Dermis microvascular lymphatic vessel endothelial cell (primary cell): ENCODE results near the gene DEPP1. TPM values are rescaled to one million over a fixed set of nuclear protein-coding genes. Genes with fewer than 3 reads are reported as not detected.
A peak's percentile ranks its signal among the peaks of the same experiment; 100 is the strongest.

Experiments
- DNase-seq, 2 donors: peaks; one replicate each; pipeline versions ENCODE4 v3.0.0 to v3.0.0-alpha.2; 2010; ENCODE audit warnings: low read depth in 2 of 2
- total RNA-seq: library from RNA; depleted of rRNA; stranded (reverse); fragments of >200 nt; gene quantifications from 2 replicates; pipeline ENCODE4 v1.2.1, GENCODE V29; 2014

The DEPP1 gene
- total RNA-seq, 1 donor from 2014 or later = 122 TPM

- peak; percentile 80 to 84 for DNase-seq
Measured at GRCh38 chr10:44980309-44981171, 1.9 kb upstream of the DEPP1 start.

DNA sequence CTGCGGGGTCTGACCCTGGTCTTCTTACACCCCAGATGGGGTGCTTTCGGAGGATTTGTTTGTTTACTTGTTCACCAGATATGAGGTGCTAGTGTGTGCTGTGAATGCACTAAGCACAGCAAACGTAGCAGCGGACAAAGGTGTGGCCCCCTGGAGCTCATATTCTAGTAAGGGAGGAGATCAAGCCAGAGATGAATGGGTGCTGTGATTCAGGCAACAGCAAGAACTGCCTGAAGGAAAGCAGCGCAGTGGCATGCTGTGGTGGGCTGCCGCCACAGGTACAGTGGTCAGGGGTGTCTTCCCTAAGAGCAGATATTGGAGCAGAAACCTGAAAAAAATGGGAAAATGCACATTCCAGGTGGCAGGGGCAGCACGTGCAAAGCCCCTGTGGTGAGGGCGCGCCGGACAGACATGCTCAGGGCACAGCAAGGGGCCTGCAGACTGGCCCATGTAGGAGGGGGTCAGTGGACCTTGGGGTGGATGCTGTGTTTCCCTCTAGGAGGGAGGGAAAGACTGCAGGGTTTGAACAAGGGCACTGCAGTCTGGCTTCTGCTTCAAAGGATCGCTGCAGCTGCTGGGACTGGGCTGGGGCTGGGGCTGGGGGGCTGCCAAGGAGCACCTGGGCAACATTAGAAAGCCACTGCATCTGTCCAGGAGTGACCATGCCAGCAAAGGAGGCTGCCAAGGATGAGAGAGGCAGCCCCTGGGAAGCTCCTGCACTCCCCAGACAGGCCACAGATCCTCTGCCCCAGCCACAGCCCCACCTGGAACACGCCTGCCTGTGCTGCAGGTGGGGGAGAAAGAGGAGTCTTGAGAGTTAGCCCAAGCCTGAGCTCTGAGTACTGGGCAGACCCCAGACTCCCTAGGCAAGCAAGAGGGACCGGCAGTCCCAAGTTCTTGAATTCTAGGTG lies 927 bp upstream of the DEPP1 start:
- no peak for DNase-seq

DNA sequence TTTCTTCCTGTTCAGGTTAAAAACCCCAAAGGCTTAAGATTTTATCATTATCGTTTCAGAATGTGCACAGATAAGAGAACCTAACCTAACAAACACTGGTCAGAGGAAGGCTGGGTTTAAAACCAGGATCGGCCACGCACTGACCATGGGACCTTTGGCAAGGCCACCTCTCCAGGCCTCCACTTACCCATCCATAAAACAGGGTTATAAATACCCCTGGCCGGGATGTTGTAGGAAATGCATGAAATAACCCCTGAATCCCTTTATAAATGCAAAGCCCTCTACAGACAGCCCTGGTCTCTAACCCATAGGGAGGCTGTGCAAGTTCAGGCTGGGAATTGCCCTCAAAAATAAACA lies 418 bp downstream of the DEPP1 start:
- no peak for DNase-seq

GRCh38 chr10:44977287-44978212 lies 1.1 kb downstream of the DEPP1 start:
- DNase-seq = peak in 1 of 2 donors; percentile 20

DNA sequence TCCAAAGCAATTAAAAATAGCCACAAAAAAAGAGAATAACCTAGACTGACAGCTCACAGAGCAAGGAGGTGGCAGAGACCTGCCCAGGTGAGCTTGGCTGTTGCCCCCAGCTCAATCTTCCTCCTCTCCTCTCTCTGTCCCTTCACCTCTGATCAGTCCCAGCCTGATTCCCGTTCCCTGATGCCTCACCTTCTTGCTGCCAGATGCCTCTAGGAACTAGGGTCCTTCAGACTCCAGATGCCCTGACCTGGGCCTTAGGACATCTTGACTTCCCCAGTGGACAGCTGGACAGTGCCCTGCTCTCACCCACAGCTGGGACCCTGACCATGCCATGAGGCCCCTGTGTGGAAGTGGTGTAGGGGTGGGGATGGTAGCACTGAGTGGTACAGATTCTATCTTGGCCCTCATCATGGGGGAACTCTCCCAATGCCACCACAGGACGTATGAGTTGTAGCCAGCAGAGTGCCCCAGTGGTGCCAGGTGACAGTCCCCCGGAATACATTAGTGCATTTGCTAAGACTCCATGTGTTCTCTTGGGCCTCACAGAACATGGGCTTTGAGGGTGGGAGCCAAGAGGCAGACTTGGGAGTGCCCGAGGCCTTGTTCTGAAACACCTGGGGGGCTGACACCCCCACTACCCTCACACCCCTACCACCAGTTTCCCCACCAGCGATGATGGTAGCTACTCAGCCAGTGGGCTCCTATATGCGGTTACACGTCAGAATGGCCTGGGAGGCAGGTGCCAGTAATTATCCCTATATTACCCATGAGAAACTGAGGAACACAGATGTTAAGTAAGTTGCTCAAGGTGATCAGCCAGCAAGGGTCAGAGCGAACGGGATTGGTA lies 2.0 kb downstream of the DEPP1 start:
- peak in 1 of 2 donors; percentile 83 for DNase-seq

DNA sequence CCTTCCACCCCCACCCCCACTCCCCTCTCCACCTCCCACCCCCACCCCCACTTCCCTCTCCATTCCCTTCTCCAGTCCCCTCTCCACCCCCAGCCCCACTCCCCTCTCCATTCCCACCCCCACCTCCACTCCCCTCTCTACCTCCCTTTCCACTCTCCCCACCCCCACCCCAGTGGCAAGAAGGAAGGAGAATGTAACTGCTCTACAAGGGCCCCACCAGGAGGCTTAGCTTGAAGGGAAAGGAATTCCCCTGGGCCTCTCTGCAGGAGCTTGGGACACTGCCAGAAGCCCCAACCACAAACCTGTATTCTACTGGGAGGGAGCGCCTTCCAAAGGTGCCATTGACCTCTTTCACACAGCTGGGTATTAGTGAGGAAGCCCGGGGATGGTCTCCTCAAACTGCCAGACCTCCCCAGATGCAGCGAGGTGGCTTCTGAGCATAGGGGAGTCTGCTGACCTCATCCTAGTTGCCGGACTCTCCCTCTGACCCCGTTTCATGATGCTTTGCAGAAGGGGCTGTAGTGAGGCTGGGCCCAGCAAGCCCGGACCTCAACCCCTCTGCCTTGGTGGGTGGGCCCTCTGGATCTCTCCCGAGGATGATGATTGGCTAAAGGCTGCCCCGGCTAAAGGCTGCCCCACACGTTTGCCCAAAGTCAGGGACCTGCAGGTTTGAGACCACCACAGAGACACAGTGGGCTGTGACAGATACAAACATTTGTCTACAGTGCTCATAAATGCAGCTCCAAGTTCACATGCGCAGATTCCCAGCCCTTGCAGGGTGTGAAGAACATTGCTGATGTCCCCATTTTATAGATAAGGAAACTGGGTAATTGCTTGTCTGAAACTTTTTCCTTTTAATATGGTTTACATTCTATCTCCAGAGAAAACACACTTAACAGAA lies 2.9 kb downstream of the DEPP1 start:
- peak in 1 of 2 donors; percentile 93 for DNase-seq

- peak in 1 of 2 donors; percentile 85 for DNase-seq
Measured at GRCh38 chr10:44974628-44975430, 3.8 kb downstream of the DEPP1 start.

GRCh38 chr10:44974082-44974627 lies 4.5 kb downstream of the DEPP1 start:
- peak in 1 of 2 donors; percentile 62 for DNase-seq

DNA sequence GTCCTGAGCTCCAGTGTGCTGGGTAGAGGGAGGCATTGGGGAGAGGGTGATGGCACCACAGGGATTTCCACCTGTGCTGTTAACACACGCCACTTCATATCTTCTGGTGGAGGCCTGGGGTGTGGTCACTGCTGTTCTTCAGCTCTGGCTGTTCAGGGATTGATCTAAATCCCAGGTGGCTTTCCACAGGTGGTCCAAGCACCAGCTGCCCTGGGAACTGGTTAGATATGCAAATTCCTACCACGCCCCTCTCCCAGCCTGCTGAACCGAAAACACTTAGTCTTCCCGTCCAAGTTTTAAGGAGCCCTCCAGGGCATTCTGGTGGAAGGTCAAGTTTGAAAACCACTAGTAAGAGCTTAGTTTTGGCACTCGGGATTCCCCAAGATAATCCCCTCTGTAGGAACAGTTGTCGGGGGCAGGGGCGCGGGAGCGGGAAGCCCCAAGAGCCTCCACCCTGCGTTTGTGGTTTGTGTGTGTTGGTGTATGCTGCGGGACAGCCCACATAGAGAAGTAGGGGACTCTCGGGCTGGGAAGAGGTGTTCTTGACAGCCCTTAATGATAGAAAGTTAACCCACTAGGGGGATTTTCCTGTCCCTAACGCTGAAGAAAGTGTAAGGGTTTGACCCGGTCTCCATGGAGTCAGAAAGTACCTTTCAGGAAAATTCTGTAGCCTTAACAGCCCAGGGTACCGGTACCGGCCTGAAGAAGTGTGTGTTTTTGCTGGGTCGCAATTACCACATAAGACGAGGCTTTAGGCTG lies 5.1 kb downstream of the DEPP1 start:
- DNase-seq = peak in 1 of 2 donors; percentile 63

DNA sequence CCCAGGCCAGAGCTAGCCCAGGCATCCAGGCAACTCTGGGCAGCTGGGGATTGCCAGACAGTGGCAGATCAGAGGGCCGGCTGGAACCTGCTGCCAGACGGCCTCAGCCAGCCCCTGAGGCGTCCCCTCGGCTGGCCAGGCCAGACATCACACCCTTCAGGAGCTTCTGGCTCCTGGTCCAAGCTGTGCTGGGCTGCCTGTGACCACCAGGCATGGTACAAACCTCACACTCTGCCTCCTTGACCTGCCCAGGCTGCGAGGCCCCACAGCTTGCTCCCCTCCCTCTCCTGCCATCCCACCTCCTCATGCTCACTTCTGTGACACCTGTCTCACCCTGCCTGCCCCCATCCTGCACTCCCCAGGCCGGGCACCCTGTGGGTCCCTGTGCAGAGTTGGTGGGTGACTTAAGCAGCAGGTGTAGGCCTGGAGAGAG lies 5.7 kb downstream of the DEPP1 start:
- DNase-seq = no peak

GRCh38 chr10:44971935-44972757 lies 6.5 kb downstream of the DEPP1 start:
- peak in 1 of 2 donors; percentile 42 for DNase-seq

GRCh38 chr10:44971434-44971833 lies 7.2 kb downstream of the DEPP1 start:
- no peak for DNase-seq

GRCh38 chr10:44970812-44971395 lies 7.7 kb downstream of the DEPP1 start:
- no peak for DNase-seq

GRCh38 chr10:44969854-44970253 lies 8.8 kb downstream of the DEPP1 start:
- no peak for DNase-seq

DNA sequence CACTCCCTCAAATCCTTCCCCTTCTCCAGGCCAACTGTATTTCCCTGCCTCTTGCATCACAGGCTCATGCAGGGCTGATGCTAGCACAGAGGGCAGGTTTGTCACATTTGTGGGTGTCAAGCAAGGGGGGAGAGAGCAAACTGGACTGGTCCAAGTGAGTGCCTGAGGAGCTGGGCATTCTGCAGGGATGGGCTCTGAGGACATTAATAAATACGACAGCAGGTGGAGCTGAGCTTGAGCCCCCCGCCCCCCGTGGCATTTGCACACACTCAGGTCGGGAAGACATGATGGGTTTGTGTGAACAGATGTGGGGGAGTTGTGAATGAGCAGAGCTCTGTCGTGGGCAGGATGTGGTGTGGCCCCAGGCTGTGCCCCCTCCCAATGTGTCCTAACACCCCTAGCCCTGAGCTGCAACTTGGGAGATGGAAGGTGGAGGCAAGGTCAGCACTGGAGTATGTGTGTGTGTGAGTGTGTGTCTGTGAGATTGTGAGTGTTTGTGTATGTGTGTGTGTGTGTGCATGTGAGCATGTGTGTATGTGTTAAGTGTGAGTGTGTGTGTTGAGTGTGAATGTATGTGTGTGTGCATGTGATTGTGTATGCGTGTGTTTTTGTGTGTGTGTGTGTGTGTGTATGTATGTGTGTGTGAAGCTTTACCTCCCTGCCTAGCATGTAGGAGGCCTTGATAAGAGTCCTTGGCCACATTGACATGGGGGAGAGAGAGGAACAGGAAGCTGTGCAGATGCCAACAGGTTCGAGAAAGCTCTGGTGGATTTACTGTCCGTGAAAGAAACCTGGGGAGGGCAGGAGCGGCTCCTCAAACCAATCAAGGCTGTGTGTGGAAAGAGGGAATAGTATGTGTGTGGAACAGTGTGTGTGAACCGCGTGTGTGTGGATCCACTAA lies 9.9 kb downstream of the DEPP1 start:
- DNase-seq = no peak
